IPS-NIHi7 (cell line): Measurements from ENCODE around the gene GPR39.

ENCODE experiments used
- DNase-seq: peaks from one replicate; pipeline ENCODE4 v3.0.0; 2012; ENCODE audit warnings: mixed read lengths; ENCODE audit errors: extremely low spot score

Gene GPR39

GRCh38 chr2:132670496-132671150, 254.0 kb downstream of the GPR39 start:
- peak; percentile 18 for DNase-seq

- peak; percentile 43 for DNase-seq
Measured at GRCh38 chr2:132671151-132671835, 254.7 kb downstream of the GPR39 start.

- no peak for DNase-seq
Measured at GRCh38 chr2:132676999-132677398, 260.4 kb downstream of the GPR39 start.

- no peak for DNase-seq
Measured at GRCh38 chr2:132677661-132678060, 261.1 kb downstream of the GPR39 start.

- no peak for DNase-seq
Measured at GRCh38 chr2:132678483-132678882, 261.9 kb downstream of the GPR39 start.

DNA sequence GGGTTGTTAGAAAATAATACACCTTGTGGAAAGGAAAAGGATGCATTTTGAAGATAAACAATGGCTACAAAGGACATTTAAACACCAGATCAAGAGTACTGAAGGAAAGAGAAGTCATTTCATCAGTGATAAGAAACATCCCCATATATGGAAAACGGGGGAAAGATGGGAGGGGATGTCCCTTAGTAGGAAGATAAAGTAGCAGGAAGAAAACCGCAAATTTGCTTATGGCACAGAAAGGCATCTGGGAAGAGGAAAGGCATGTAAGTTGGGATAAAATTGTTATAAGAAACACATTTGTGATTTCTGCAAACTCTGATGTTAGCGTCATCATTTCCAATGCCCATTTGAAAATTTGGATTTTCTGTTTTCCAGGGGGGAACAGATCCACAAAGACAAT, 263.9 kb downstream of the GPR39 start:
- no peak for DNase-seq

- DNase-seq: no peak
Measured at GRCh38 chr2:132681766-132682165, 265.2 kb downstream of the GPR39 start.

GRCh38 chr2:132690664-132691303, 274.2 kb downstream of the GPR39 start:
- DNase-seq: no peak

GRCh38 chr2:132691556-132691955, 275.0 kb downstream of the GPR39 start:
- no peak for DNase-seq

DNA sequence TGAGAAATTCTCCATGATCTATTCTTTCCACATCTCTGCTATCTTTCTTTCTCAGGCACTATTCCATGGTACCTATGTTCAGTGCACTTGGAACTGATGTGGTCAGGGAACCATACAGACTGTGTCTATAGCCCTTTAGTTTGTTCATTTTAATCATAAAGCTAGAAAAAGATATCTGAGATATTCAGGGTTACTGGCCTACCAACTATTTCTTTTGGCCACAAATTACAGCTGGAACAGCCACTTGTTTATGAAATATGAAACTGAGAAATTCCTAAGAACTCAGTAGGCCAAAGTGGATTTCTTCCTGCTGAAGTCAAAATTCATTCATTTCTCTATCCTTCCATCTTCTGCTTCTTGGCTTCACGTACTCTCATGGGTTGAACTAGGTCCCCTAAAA, 276.2 kb downstream of the GPR39 start:
- DNase-seq: no peak
